HEK293 (cell line): ENCODE results near the gene NOL4L.

ENCODE experiments used
- CTCF ChIA-PET: fragments of 350-600 bp; formaldehyde crosslinking; extraction: SDS; loops from one replicate; lab custom pipeline; 2021; ENCODE audit warnings: antibody characterized with exemption; lab: Yijun Ruan, JAX
- POLR2A ChIA-PET: fragments of 300-600 bp; formaldehyde crosslinking; extraction: SDS; loops from one replicate; lab custom pipeline; 2020; ENCODE audit warnings: antibody characterized with exemption, inconsistent platforms; lab: Yijun Ruan, JAX
- H3K27ac ChIP-seq: fragments of 200-500 bp; sonication (Bioruptor generic); 2 replicates; pipeline ENCODE4 v1.5.1; 2014; ENCODE audit warnings: low read depth, low read length, control low read depth, inconsistent platforms; ENCODE audit errors: extremely low read depth
- H3K36me3 ChIP-seq, 2 experiments: fragments of 200-500 bp in 1 of 2; sonication (Bioruptor generic) in 1 of 2; 1 replicate in 1 of 2; 2 replicates in 1 of 2; pipeline ENCODE4 v1.5.1; 2014 to 2017; ENCODE audit warnings: inconsistent platforms in 2 of 2, low read length in 2 of 2; ENCODE audit not compliant: control insufficient read depth in 2 of 2, insufficient read depth in 1 of 2
- H3K4me1 ChIP-seq: fragments of 200-500 bp; sonication (Bioruptor generic); 2 replicates; pipeline ENCODE4 v1.5.1; 2014; ENCODE audit warnings: mild to moderate bottlenecking, low read length, inconsistent platforms; ENCODE audit not compliant: control insufficient read depth, insufficient read depth
- H3K4me3 ChIP-seq: 2 replicates; pipeline ENCODE4 v1.5.1; 2011; ENCODE audit warnings: low read depth, mild to moderate bottlenecking, control low read depth, low read length, moderate library complexity
- H3K9me3 ChIP-seq: fragments of 200-500 bp; sonication (Bioruptor generic); 2 replicates; pipeline ENCODE4 v1.5.1; 2014; ENCODE audit warnings: low read depth, low read length, inconsistent platforms; ENCODE audit not compliant: control insufficient read depth, insufficient read depth
- OSR2 ChIP-seq: fragments of 450-650 bp; formaldehyde crosslinking; IDR thresholded peaks from 2 replicates; pipeline ENCODE4 v1.5.1; 2016; ENCODE audit warnings: missing biosample characterization, missing genetic modification characterization
- RBAK ChIP-seq: fragments of 450-650 bp; formaldehyde crosslinking; IDR thresholded peaks from 2 replicates; pipeline ENCODE4 v1.5.1; 2016; ENCODE audit warnings: missing biosample characterization, missing genetic modification characterization
- SETDB1 ChIP-seq: IDR thresholded peaks from one replicate; pipeline ENCODE4 v1.6.1; 2017; ENCODE audit warnings: mild to moderate bottlenecking, low read length, moderate library complexity, mixed read lengths; ENCODE audit not compliant: insufficient read length
- WT1 ChIP-seq: fragments of 450-650 bp; formaldehyde crosslinking; IDR thresholded peaks from 2 replicates; pipeline ENCODE4 v1.5.1; 2016; ENCODE audit warnings: missing biosample characterization, missing genetic modification characterization
- ZBTB1 ChIP-seq: fragments of 450-650 bp; formaldehyde crosslinking; IDR thresholded peaks from 2 replicates; pipeline ENCODE4 v1.5.1; 2016; ENCODE audit warnings: missing biosample characterization, missing genetic modification characterization
- ZFP37 ChIP-seq: fragments of 450-650 bp; formaldehyde crosslinking; IDR thresholded peaks from 2 replicates; pipeline ENCODE4 v1.5.1; 2016; ENCODE audit warnings: missing biosample characterization, missing genetic modification characterization
- ZNF174 ChIP-seq: fragments of 450-650 bp; formaldehyde crosslinking; IDR thresholded peaks from 2 replicates; pipeline ENCODE4 v1.5.0; 2017; ENCODE audit warnings: missing biosample characterization, mild to moderate bottlenecking, missing genetic modification characterization
- ZNF175 ChIP-seq: fragments of 450-650 bp; formaldehyde crosslinking; IDR thresholded peaks from 2 replicates; pipeline ENCODE4 v1.5.1; 2016; ENCODE audit warnings: missing biosample characterization, missing genetic modification characterization
- ZNF19 ChIP-seq: fragments of 450-650 bp; formaldehyde crosslinking; IDR thresholded peaks from 2 replicates; pipeline ENCODE4; 2016; ENCODE audit warnings: missing biosample characterization, missing genetic modification characterization, low read depth
- ZNF366 ChIP-seq: fragments of 450-650 bp; formaldehyde crosslinking; conservative IDR thresholded peaks from 2 replicates; pipeline ENCODE4 v1.5.1; 2016; ENCODE audit warnings: missing biosample characterization, missing genetic modification characterization
- ZNF449 ChIP-seq: fragments of 450-650 bp; formaldehyde crosslinking; IDR thresholded peaks from 2 replicates; pipeline ENCODE4 v1.5.1; 2017; ENCODE audit warnings: missing biosample characterization, mild to moderate bottlenecking, missing genetic modification characterization, moderate library complexity
- ZNF530 ChIP-seq: fragments of 450-650 bp; formaldehyde crosslinking; IDR thresholded peaks from 2 replicates; pipeline ENCODE4 v1.5.1; 2016; ENCODE audit warnings: low read depth, missing biosample characterization, missing genetic modification characterization
- ZNF561 ChIP-seq: fragments of 450-650 bp; IDR thresholded peaks from 2 replicates; pipeline ENCODE4 v1.5.1; 2018; ENCODE audit warnings: missing biosample characterization, missing genetic modification characterization, borderline replicate concordance
- ZNF580 ChIP-seq: fragments of 450-650 bp; formaldehyde crosslinking; IDR thresholded peaks from 2 replicates; pipeline ENCODE4 v1.5.1; 2016; ENCODE audit warnings: missing biosample characterization, missing genetic modification characterization
- ZNF623 ChIP-seq: fragments of 450-650 bp; formaldehyde crosslinking; IDR thresholded peaks from 2 replicates; pipeline ENCODE4 v1.5.1; 2016; ENCODE audit warnings: missing biosample characterization, missing genetic modification characterization
- ZNF654 ChIP-seq: fragments of 450-650 bp; formaldehyde crosslinking; IDR thresholded peaks from 2 replicates; pipeline ENCODE4 v1.5.1; 2016; ENCODE audit warnings: low read depth, missing biosample characterization, missing genetic modification characterization
- ZNF701 ChIP-seq: fragments of 450-650 bp; formaldehyde crosslinking; IDR thresholded peaks from 2 replicates; pipeline ENCODE4 v1.5.1; 2016; ENCODE audit warnings: missing biosample characterization, missing genetic modification characterization
- ZNF785 ChIP-seq: fragments of 450-650 bp; formaldehyde crosslinking; IDR thresholded peaks from 2 replicates; pipeline ENCODE4 v1.5.1; 2016; ENCODE audit warnings: missing biosample characterization, missing genetic modification characterization
- ZSCAN16 ChIP-seq: fragments of 450-650 bp; formaldehyde crosslinking; IDR thresholded peaks from 2 replicates; pipeline ENCODE4 v1.5.1; 2016; ENCODE audit warnings: missing biosample characterization, missing genetic modification characterization
- TF ChIP-seq, protein P1 (sequence below): fragments of 450-650 bp; formaldehyde crosslinking; IDR thresholded peaks from 2 replicates; pipeline ENCODE4 v1.5.1; 2016; ENCODE audit warnings: missing biosample characterization, missing genetic modification characterization
- TF ChIP-seq, protein P2 (sequence below): fragments of 450-650 bp; formaldehyde crosslinking; IDR thresholded peaks from 2 replicates; pipeline ENCODE4 v1.5.1; 2016; ENCODE audit warnings: missing biosample characterization, missing genetic modification characterization, borderline replicate concordance
- TF ChIP-seq, protein P3 (sequence below): fragments of 450-650 bp; formaldehyde crosslinking; IDR thresholded peaks from 2 replicates; pipeline ENCODE4 v1.5.1; 2016; ENCODE audit warnings: missing biosample characterization, missing genetic modification characterization

NOL4L gene

DNA sequence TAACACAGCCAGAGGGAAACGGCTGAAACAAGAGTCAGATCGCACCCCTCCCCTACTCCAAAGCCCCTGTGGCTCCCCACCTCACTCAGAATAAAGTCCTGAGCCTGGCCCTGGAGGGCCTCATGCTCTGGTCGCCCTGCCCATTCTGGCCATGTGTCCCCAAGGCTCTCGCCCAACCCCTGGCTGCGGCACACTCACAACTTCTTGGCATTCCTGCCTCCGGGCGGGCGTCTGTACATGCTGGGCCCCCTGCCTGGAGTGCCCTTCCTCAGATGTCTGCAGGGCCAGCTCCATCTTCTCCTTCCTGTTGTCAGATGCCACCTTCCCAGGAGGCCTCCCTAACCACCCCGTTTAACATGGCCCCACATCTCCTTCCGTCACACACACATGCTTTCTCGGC lies 17.1 kb upstream of the NOL4L start:
- H3K4me1 ChIP-seq: no peaks in the 10 kb centered on the region
- no peak for TF ChIP-seq RBAK (tag by site-specific recombination)
- TF ChIP-seq ZBTB1 (tag by site-specific recombination): no peak
- no peak for TF ChIP-seq ZNF174 (tag by site-specific recombination)
- no peak for TF ChIP-seq ZNF175 (tag by site-specific recombination)
- TF ChIP-seq ZNF561 (tag by site-specific recombination): no peak
- no peak for TF ChIP-seq ZNF580 (tag by site-specific recombination)
- TF ChIP-seq, protein P1, sequence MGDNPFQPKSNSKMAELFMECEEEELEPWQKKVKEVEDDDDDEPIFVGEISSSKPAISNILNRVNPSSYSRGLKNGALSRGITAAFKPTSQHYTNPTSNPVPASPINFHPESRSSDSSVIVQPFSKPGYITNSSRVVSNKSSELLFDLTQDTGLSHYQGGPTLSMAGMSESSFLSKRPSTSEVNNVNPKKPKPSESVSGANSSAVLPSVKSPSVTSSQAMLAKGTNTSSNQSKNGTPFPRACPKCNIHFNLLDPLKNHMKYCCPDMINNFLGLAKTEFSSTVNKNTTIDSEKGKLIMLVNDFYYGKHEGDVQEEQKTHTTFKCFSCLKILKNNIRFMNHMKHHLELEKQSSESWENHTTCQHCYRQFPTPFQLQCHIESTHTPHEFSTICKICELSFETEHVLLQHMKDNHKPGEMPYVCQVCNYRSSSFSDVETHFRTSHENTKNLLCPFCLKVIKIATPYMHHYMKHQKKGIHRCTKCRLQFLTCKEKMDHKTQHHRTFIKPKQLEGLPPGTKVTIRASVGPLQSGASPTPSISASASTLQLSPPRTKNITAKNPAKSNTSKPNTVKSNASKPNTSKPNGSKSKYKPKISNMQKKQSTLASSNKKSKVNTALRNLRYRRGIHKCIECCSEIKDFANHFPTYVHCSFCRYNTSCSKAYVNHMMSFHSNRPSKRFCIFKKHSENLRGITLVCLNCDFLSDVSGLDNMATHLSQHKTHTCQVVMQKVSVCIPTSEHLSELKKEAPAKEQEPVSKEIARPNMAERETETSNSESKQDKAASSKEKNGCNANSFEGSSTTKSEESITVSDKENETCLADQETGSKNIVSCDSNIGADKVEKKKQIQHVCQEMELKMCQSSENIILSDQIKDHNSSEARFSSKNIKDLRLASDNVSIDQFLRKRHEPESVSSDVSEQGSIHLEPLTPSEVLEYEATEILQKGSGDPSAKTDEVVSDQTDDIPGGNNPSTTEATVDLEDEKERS (tag by site-specific recombination): no peak
- no peak for TF ChIP-seq OSR2 (tag by site-specific recombination)
- TF ChIP-seq WT1: no peak
- TF ChIP-seq ZNF701 (tag by site-specific recombination): no peak
- no peak for TF ChIP-seq ZNF19
- no peak for TF ChIP-seq ZSCAN16 (tag by site-specific recombination)
- no peak for TF ChIP-seq ZNF449 (tag by site-specific recombination)
- no peak for TF ChIP-seq ZNF785
- TF ChIP-seq, all 188 proteins: peak for 0
- Histone ChIP-seq H3K4me3 (no peak overlapping the region), H3K9me3 (no peaks in the 10 kb centered on the region), H3K27ac (no peak overlapping the region), H3K36me3 (no peaks in the 10 kb centered on the region)
- ChIA-PET POLR2A (no interaction called here), CTCF (no interaction called here)

GRCh38 chr20:32600681-32601237 lies 15.6 kb upstream of the NOL4L start:
- H3K27ac ChIP-seq: no peak overlapping the region
- POLR2A ChIA-PET: no interaction called here
- CTCF ChIA-PET: no interaction called here
- H3K4me1 ChIP-seq: no peaks in the 10 kb centered on the region
- no peaks in the 10 kb centered on the region for H3K9me3 ChIP-seq
- TF ChIP-seq, protein P2, sequence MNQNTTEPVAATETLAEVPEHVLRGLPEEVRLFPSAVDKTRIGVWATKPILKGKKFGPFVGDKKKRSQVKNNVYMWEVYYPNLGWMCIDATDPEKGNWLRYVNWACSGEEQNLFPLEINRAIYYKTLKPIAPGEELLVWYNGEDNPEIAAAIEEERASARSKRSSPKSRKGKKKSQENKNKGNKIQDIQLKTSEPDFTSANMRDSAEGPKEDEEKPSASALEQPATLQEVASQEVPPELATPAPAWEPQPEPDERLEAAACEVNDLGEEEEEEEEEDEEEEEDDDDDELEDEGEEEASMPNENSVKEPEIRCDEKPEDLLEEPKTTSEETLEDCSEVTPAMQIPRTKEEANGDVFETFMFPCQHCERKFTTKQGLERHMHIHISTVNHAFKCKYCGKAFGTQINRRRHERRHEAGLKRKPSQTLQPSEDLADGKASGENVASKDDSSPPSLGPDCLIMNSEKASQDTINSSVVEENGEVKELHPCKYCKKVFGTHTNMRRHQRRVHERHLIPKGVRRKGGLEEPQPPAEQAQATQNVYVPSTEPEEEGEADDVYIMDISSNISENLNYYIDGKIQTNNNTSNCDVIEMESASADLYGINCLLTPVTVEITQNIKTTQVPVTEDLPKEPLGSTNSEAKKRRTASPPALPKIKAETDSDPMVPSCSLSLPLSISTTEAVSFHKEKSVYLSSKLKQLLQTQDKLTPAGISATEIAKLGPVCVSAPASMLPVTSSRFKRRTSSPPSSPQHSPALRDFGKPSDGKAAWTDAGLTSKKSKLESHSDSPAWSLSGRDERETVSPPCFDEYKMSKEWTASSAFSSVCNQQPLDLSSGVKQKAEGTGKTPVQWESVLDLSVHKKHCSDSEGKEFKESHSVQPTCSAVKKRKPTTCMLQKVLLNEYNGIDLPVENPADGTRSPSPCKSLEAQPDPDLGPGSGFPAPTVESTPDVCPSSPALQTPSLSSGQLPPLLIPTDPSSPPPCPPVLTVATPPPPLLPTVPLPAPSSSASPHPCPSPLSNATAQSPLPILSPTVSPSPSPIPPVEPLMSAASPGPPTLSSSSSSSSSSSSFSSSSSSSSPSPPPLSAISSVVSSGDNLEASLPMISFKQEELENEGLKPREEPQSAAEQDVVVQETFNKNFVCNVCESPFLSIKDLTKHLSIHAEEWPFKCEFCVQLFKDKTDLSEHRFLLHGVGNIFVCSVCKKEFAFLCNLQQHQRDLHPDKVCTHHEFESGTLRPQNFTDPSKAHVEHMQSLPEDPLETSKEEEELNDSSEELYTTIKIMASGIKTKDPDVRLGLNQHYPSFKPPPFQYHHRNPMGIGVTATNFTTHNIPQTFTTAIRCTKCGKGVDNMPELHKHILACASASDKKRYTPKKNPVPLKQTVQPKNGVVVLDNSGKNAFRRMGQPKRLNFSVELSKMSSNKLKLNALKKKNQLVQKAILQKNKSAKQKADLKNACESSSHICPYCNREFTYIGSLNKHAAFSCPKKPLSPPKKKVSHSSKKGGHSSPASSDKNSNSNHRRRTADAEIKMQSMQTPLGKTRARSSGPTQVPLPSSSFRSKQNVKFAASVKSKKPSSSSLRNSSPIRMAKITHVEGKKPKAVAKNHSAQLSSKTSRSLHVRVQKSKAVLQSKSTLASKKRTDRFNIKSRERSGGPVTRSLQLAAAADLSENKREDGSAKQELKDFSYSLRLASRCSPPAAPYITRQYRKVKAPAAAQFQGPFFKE (tag by site-specific recombination): no peak
- TF ChIP-seq ZNF654 (tag by site-specific recombination): no peak
- TF ChIP-seq, protein P3, sequence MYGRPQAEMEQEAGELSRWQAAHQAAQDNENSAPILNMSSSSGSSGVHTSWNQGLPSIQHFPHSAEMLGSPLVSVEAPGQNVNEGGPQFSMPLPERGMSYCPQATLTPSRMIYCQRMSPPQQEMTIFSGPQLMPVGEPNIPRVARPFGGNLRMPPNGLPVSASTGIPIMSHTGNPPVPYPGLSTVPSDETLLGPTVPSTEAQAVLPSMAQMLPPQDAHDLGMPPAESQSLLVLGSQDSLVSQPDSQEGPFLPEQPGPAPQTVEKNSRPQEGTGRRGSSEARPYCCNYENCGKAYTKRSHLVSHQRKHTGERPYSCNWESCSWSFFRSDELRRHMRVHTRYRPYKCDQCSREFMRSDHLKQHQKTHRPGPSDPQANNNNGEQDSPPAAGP (tag by site-specific recombination): no peak
- TF ChIP-seq ZNF366 (tag by site-specific recombination): no peak
- TF ChIP-seq ZFP37 (tag by site-specific recombination): no peak
- no peak for TF ChIP-seq ZNF623
- TF ChIP-seq ZNF530 (tag by site-specific recombination): no peak
- no peak for TF ChIP-seq SETDB1
- no peak overlapping the region for H3K4me3 ChIP-seq
- no peaks in the 10 kb centered on the region for H3K36me3 ChIP-seq
